HG02884 (cell line): ENCODE results near the gene EGFLAM.

Source experiments
- ATAC-seq: cut with Tn5 transposase; IDR thresholded peaks from one replicate; pipeline ENCODE4 v1.9.1; 2021; ENCODE audit warnings: mild to moderate bottlenecking, moderate library complexity; ENCODE audit not compliant: unreplicated experiment

EGFLAM gene

GRCh38 chr5:38265546-38266179 lies 7.3 kb downstream of the EGFLAM start:
- peak; percentile 90 for ATAC-seq

- no peak for ATAC-seq
Measured at GRCh38 chr5:38267372-38267771, 9.0 kb downstream of the EGFLAM start.

GRCh38 chr5:38273626-38274025 lies 15.3 kb downstream of the EGFLAM start:
- ATAC-seq, result no peak

- ATAC-seq, result no peak
Measured at GRCh38 chr5:38274370-38274769, 16.0 kb downstream of the EGFLAM start.

- no peak for ATAC-seq
Measured at GRCh38 chr5:38284384-38284783, 26.0 kb downstream of the EGFLAM start.

GRCh38 chr5:38285226-38285625 lies 26.9 kb downstream of the EGFLAM start:
- no peak for ATAC-seq

GRCh38 chr5:38286002-38286401 lies 27.6 kb downstream of the EGFLAM start:
- no peak for ATAC-seq

- no peak for ATAC-seq
Measured at GRCh38 chr5:38287124-38287523, 28.8 kb downstream of the EGFLAM start.

GRCh38 chr5:38289457-38289856 lies 31.1 kb downstream of the EGFLAM start:
- no peak for ATAC-seq

GRCh38 chr5:38290028-38290653 lies 31.8 kb downstream of the EGFLAM start:
- no peak for ATAC-seq

GRCh38 chr5:38291355-38291754 lies 33.0 kb downstream of the EGFLAM start:
- ATAC-seq, result no peak

GRCh38 chr5:38292228-38292627 lies 33.9 kb downstream of the EGFLAM start:
- ATAC-seq, result no peak

GRCh38 chr5:38295751-38296150 lies 37.4 kb downstream of the EGFLAM start:
- ATAC-seq, result no peak

GRCh38 chr5:38297830-38298608 lies 39.7 kb downstream of the EGFLAM start:
- no peak for ATAC-seq

GRCh38 chr5:38299585-38299984 lies 41.2 kb downstream of the EGFLAM start:
- no peak for ATAC-seq

- ATAC-seq, result no peak
Measured at GRCh38 chr5:38305148-38305547, 46.8 kb downstream of the EGFLAM start.

GRCh38 chr5:38307845-38308244 lies 49.5 kb downstream of the EGFLAM start:
- no peak for ATAC-seq

- ATAC-seq, result no peak
Measured at GRCh38 chr5:38316544-38317224, 58.3 kb downstream of the EGFLAM start.

GRCh38 chr5:38317868-38318267 lies 59.5 kb downstream of the EGFLAM start:
- ATAC-seq, result no peak

- no peak for ATAC-seq
Measured at GRCh38 chr5:38319491-38319890, 61.1 kb downstream of the EGFLAM start.

- no peak for ATAC-seq
Measured at GRCh38 chr5:38321978-38322377, 63.6 kb downstream of the EGFLAM start.
